ENCODE results near the gene GFOD1. TPM values are rescaled to one million over a fixed set of nuclear protein-coding genes. Genes with fewer than 3 reads are reported as not detected.

The GFOD1 gene
- total and polyA plus RNA-seq, 8 donors, result 0.76 to 29.4 (median 11.4) TPM

DNA sequence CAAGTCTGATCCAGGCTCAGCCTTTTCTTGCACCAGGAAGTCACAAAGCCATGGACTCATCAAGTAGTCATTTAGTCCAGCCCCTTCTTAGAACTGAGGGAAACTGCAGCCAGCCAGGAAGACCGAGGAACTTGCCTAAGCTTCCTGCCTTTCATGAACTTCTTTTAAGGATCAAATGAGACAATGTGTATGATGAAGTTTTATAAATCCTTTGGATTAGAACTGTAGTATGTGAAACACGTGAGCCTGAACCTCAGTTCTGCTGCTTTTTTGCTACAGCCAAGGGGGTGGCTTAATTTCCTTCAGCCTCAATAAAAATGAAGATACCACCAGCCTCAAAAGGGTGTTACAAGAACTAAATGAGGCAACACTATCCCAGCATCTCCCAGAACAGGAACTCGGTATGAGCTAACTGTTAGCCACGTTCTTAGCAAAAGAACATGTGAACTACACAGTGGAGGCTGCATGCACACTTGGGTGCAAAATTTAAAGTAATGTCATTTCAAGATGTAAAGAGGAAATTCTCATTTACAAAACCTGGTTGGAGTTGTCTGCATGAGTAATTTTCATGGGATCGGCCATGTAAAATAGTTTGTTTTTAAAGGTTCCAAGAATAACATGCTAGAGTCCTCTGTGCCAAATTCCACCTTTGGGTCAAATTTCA, 83.0 kb downstream of the GFOD1 start:
- Histone ChIP-seq H3K27ac (peak overlapping the region in 4 of 5 donors; percentile 60 to 87 (median 74)), H3K36me3 (no peaks in the 10 kb centered on the region), H3K27me3 (no peaks in the 10 kb centered on the region), H3K4me1 (peaks cover 20 to 55% (median 35%) of the 10 kb centered on the region in 4 donors), H3K4me3 (no peak overlapping the region), H3K9me3 (no peaks in the 10 kb centered on the region)
- no peak for TF ChIP-seq EP300 (IDR thresholded peaks at IDR 0.05)
- TF ChIP-seq, protein P1, sequence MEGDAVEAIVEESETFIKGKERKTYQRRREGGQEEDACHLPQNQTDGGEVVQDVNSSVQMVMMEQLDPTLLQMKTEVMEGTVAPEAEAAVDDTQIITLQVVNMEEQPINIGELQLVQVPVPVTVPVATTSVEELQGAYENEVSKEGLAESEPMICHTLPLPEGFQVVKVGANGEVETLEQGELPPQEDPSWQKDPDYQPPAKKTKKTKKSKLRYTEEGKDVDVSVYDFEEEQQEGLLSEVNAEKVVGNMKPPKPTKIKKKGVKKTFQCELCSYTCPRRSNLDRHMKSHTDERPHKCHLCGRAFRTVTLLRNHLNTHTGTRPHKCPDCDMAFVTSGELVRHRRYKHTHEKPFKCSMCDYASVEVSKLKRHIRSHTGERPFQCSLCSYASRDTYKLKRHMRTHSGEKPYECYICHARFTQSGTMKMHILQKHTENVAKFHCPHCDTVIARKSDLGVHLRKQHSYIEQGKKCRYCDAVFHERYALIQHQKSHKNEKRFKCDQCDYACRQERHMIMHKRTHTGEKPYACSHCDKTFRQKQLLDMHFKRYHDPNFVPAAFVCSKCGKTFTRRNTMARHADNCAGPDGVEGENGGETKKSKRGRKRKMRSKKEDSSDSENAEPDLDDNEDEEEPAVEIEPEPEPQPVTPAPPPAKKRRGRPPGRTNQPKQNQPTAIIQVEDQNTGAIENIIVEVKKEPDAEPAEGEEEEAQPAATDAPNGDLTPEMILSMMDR (IDR thresholded peaks at IDR 0.05), result no peak
- no peak for TF ChIP-seq POLR2A (IDR thresholded peaks at IDR 0.05)
- TF ChIP-seq POLR2AphosphoS5 (IDR thresholded peaks at IDR 0.05), result peak in 1 of 3 donors; percentile 34
- intact Hi-C loops (cut with DNase I; ENCODE audit: low total_unique reads), result no loop called here
- WGBS, 5 donors, result 53 to 77% (median 74%) methylated on average over 5 of the region's 5 CpGs
- DNase-seq, result no peak

DNA sequence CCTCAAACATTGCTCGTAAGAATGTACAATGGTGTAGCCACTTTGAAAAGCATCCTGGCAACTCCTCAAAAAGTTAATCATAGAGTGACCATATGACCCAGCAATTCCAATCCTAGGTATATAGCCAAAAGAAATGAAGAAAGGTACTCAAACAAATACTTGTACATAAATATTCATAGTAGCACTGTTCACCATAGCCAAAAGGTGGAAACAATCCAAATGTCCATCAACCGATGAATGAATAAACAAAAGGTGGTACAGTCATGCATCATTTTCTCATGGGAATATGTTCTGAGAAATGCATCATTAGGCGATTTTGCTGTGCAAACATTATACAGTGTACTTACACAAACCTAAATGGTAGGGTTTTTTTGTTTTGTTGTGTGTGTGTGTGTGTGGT, 84.7 kb downstream of the GFOD1 start:
- no peak for DNase-seq
- 71 to 88% (median 77%) methylated on average over 3 of the region's 3 CpGs for WGBS, 5 donors
- Histone ChIP-seq H3K4me1 (peaks cover 14 to 53% (median 30%) of the 10 kb centered on the region in 4 donors), H3K4me3 (no peak overlapping the region), H3K36me3 (no peaks in the 10 kb centered on the region), H3K27ac (peak overlapping the region in 1 of 5 donors; percentile 87), H3K9me3 (no peaks in the 10 kb centered on the region), H3K27me3 (no peaks in the 10 kb centered on the region)
- no peak for TF ChIP-seq EP300 (IDR thresholded peaks at IDR 0.05)
- TF ChIP-seq, protein P1 (IDR thresholded peaks at IDR 0.05), result no peak
- no peak for TF ChIP-seq POLR2A (IDR thresholded peaks at IDR 0.05)
- TF ChIP-seq POLR2AphosphoS5 (IDR thresholded peaks at IDR 0.05), result no peak
- intact Hi-C loops (cut with DNase I; ENCODE audit: low total_unique reads), result no loop called here

- no peak for DNase-seq
- H3K36me3 ChIP-seq, result no peaks in the 10 kb centered on the region
- no peaks in the 10 kb centered on the region for H3K27me3 ChIP-seq
- TF ChIP-seq POLR2AphosphoS5 (IDR thresholded peaks at IDR 0.05) (no peak), POLR2A (IDR thresholded peaks at IDR 0.05) (no peak), EP300 (IDR thresholded peaks at IDR 0.05) (no peak)
- TF ChIP-seq, protein P1 (IDR thresholded peaks at IDR 0.05), result no peak
- WGBS, 5 donors, result 86 to 89% (median 87%) methylated on average over 3 of the region's 3 CpGs
- H3K4me3 ChIP-seq, result no peak overlapping the region
- intact Hi-C loops (cut with DNase I; ENCODE audit: low total_unique reads), result no loop called here
- peaks cover 14 to 53% (median 33%) of the 10 kb centered on the region in 4 donors for H3K4me1 ChIP-seq
- H3K9me3 ChIP-seq, result no peaks in the 10 kb centered on the region
- peak overlapping the region in 1 of 5 donors; percentile 43 for H3K27ac ChIP-seq
Measured at GRCh38 chr6:13400772-13401171, 86.6 kb downstream of the GFOD1 start.

- no peaks in the 10 kb centered on the region for H3K36me3 ChIP-seq
- WGBS, 5 donors, result 79 to 89% (median 88%) methylated on average over 9 of the region's 9 CpGs
- H3K4me1 ChIP-seq, result peaks cover 22 to 44% (median 37%) of the 10 kb centered on the region in 4 donors
- DNase-seq, result no peak
- intact Hi-C loops (cut with DNase I; ENCODE audit: low total_unique reads), result no loop called here
- H3K4me3 ChIP-seq, result no peak overlapping the region
- no peaks in the 10 kb centered on the region for H3K9me3 ChIP-seq
- H3K27ac ChIP-seq, result peak overlapping the region in 3 of 5 donors; percentile 14 to 79 (median 42)
- H3K27me3 ChIP-seq, result no peaks in the 10 kb centered on the region
- TF ChIP-seq EP300 (IDR thresholded peaks at IDR 0.05) (no peak), POLR2A (IDR thresholded peaks at IDR 0.05) (no peak), POLR2AphosphoS5 (IDR thresholded peaks at IDR 0.05) (no peak)
- TF ChIP-seq, protein P1 (IDR thresholded peaks at IDR 0.05), result no peak
Measured at GRCh38 chr6:13398421-13398994, 88.9 kb downstream of the GFOD1 start.

Data from stomach (tissue), 9 donors.